ENCODE measurements around the gene CXorf66. TPM values are rescaled to one million over a fixed set of nuclear protein-coding genes. Genes with fewer than 3 reads are reported as not detected.
A peak's percentile ranks its signal among the peaks of the same experiment; 100 is the strongest.
"Not testable (repeated sequence)": the region's sequence is repeated elsewhere in the genome, so short reads cannot be mapped to it uniquely, and the experiment has no call there.

The CXorf66 gene
- total and polyA plus RNA-seq, 2 of the 8 experiments (the other 6 are each of a cell fraction or from before 2014, with no cell fraction given), result not detected

- H3K9me3 ChIP-seq (ENCODE audit: insufficient read depth in 2 of 2, low read depth in 1 of 2, low read length in 1 of 2); H3K4me1 ChIP-seq (replicated peaks in 1 of 4; ENCODE audit: control insufficient read depth in 3 of 4, insufficient read depth in 4 of 4, low read length in 3 of 4); FAIRE-seq; H3K4ac ChIP-seq (replicated peaks; ENCODE audit: insufficient read length, low read depth, low read length); H2AFZ ChIP-seq (ENCODE audit: low read length); H3K79me1 ChIP-seq (ENCODE audit: low read depth, low read length); H4K5ac ChIP-seq (ENCODE audit: insufficient read length, low read depth, low read length); H3K4me2 ChIP-seq (ENCODE audit: insufficient read depth in 1 of 2, low read depth in 2 of 2, low read length in 2 of 2); H3K56ac ChIP-seq (replicated peaks; ENCODE audit: insufficient read length, low read depth, low read length); H3K27me3 ChIP-seq (replicated peaks in 1 of 4; ENCODE audit: control insufficient read depth in 3 of 4, extremely low read depth in 1 of 4, insufficient read depth in 3 of 4, low read length in 3 of 4); H3K27ac ChIP-seq (ENCODE audit: low read depth, low read length); H2BK20ac ChIP-seq (ENCODE audit: low read length); H2BK12ac ChIP-seq (ENCODE audit: low read depth, low read length); H4K91ac ChIP-seq (replicated peaks; ENCODE audit: insufficient read length, low read length); H3K23me2 ChIP-seq (ENCODE audit: low read depth, low read length); H3K18ac ChIP-seq (ENCODE audit: extremely low read depth, low read length); H4K20me1 ChIP-seq (replicated peaks in 1 of 2; ENCODE audit: control insufficient read depth in 1 of 2, insufficient read depth in 2 of 2, low read length in 2 of 2); H2BK5ac ChIP-seq (ENCODE audit: low read depth, low read length); H2AK5ac ChIP-seq (ENCODE audit: low read depth, low read length); H3K4me3 ChIP-seq (ENCODE audit: extremely low read depth in 1 of 4, insufficient read depth in 2 of 4, low read depth in 3 of 4, low read length in 4 of 4); H3K79me2 ChIP-seq (ENCODE audit: control insufficient read depth in 1 of 2, insufficient read depth in 2 of 2, low read length in 2 of 2); H2BK15ac ChIP-seq (ENCODE audit: low read length); H4K8ac ChIP-seq (ENCODE audit: extremely low read depth, insufficient read depth, low read length); POLR2A ChIA-PET (ENCODE audit: partially characterized antibody); H3K9ac ChIP-seq (replicated peaks in 1 of 4; ENCODE audit: extremely low read depth in 1 of 4, low read depth in 3 of 4, low read length in 3 of 4); DNase-seq (ENCODE audit: low read depth in 1 of 2, low spot score in 2 of 2); H3K23ac ChIP-seq (ENCODE audit: insufficient read length); H3K14ac ChIP-seq (ENCODE audit: insufficient read length); H3K36me3 ChIP-seq (ENCODE audit: control insufficient read depth in 2 of 4, insufficient read depth in 4 of 4, low read length in 3 of 4); H2BK120ac ChIP-seq (replicated peaks; ENCODE audit: low read depth, low read length): not testable (repeated sequence)
- TF ChIP-seq RAD21 (IDR thresholded peaks at IDR 0.05 in 1 of 2, conservative IDR thresholded peaks at IDR 0.05 in 1 of 2; ENCODE audit: low read depth in 2 of 2, low read length in 2 of 2) (peak; percentile 2 to 20; a peak in 1 of 4 replicates), CTCF (IDR thresholded peaks at IDR 0.05; ENCODE audit: control extremely low read depth in 1 of 3, insufficient read depth in 1 of 3, low read depth in 1 of 3, low read length in 3 of 3) (peak; percentile 6 to 24 (median 14); a peak in 3 of 4 replicates)
- 60% methylated on average over 3 of the region's 3 CpGs; no CpG with 5 or more reads in 1 of the 2 experiments for WGBS, 2 experiments (ENCODE audit: extremely low coverage in 1 of 2, insufficient coverage in 1 of 2, insufficient read length in 1 of 2, insufficient replicate concordance in 2 of 2, low coverage in 1 of 2, low lambda C conversion rate in 2 of 2, missing lambda C conversion rate in 1 of 2)
- CTCF ChIA-PET (ENCODE audit: partially characterized antibody), result interaction anchor here (0.6 to 1.5 kb wide), 14 partner anchors 11 to 1202 kb away, joined by 3 to 6 read pairs (median 4); no protein-coding TSS in a partner anchor
These were observed 838 bp upstream of the CXorf66 start for GRCh38 chrX:139966159-139966558.

All from H1 (cell line).